GM10266 (cell line): ENCODE data around the gene PRDM5.

Source experiments
- DNase-seq: peaks from one replicate; pipeline ENCODE4 v3.0.0; 2012; ENCODE audit errors: extremely low spot score
- TF ChIP-seq, protein P1 (sequence below): IDR thresholded peaks from 2 replicates; pipeline ENCODE4 v1.5.1; 2012; ENCODE audit warnings: mild to moderate bottlenecking, low read depth; ENCODE audit not compliant: control insufficient read depth, insufficient read depth; ENCODE audit errors: missing control alignments

PRDM5 gene

GRCh38 chr4:120718979-120719566 lies 203.5 kb downstream of the PRDM5 start:
- no peak for DNase-seq
- TF ChIP-seq, protein P1, sequence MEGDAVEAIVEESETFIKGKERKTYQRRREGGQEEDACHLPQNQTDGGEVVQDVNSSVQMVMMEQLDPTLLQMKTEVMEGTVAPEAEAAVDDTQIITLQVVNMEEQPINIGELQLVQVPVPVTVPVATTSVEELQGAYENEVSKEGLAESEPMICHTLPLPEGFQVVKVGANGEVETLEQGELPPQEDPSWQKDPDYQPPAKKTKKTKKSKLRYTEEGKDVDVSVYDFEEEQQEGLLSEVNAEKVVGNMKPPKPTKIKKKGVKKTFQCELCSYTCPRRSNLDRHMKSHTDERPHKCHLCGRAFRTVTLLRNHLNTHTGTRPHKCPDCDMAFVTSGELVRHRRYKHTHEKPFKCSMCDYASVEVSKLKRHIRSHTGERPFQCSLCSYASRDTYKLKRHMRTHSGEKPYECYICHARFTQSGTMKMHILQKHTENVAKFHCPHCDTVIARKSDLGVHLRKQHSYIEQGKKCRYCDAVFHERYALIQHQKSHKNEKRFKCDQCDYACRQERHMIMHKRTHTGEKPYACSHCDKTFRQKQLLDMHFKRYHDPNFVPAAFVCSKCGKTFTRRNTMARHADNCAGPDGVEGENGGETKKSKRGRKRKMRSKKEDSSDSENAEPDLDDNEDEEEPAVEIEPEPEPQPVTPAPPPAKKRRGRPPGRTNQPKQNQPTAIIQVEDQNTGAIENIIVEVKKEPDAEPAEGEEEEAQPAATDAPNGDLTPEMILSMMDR = peak; percentile 56

- TF ChIP-seq, protein P1 = no peak
- DNase-seq = no peak
Observed at GRCh38 chr4:120716346-120716745, 206.2 kb downstream of the PRDM5 start.

GRCh38 chr4:120714417-120715010 lies 208.0 kb downstream of the PRDM5 start:
- DNase-seq = no peak
- TF ChIP-seq, protein P1 = no peak

DNA sequence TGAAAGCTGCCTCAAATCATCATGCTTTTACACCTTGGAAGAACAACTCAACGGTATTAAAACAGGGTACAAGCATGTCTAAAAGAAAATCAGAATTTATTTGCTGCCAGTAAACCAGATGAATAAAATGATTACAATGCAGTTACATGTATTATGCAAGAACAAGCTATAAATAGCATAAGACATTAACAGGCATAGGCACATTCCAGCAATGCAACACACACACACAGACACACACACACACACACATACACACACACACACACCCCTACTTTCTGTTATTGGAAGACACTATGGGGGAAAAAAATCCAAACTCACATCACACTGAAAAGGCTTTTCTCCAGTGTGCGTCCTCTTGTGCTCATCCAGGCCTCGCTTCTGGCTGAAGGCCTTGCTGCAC lies 212.5 kb downstream of the PRDM5 start:
- DNase-seq = no peak
- TF ChIP-seq, protein P1 = no peak

GRCh38 chr4:120704538-120704937 lies 218.0 kb downstream of the PRDM5 start:
- no peak for DNase-seq
- TF ChIP-seq, protein P1 = no peak

DNA sequence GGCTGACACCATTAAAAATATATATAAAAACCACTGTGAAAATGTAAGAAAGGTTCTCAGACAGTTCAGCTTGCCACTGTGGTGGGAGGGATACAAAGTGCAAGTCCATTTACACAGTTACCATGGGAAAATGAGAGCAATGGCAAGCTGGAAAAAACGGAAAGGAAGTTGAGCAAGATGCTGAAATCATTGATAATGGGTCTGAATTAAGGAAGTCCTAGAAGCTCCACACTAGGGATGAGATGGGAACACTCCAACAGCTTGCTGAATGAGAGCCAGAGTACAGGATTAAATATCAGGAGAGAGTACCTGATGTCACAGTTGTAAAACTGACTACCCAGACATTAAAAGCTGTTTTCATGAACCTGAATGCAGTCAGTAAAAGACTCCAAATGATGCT lies 218.6 kb downstream of the PRDM5 start:
- no peak for DNase-seq
- TF ChIP-seq, protein P1 = no peak

DNA sequence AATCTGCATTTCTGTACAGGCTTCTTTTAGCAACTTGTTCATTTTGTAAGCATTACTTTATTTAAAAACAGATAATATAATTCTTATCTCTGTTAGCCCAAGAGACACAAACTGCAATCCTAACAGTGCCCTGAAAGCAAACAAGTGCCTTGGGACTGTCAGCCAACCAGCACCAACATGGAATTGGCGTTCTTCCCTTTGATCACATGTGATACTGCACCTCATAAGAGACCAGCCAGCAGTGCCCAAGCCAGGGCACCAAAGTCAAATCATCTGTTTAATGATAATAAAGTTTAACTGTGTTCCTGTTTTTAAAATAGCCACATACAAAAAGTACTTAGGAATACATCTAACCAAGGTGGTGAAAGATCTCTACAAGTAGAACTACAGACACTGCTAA lies 223.2 kb downstream of the PRDM5 start:
- no peak for DNase-seq
- TF ChIP-seq, protein P1 = no peak
